GM12892 (cell line): ENCODE results near the gene SSR4.

ENCODE experiments used
- POLR2A ChIP-seq: IDR thresholded peaks from 2 replicates; pipeline ENCODE4 v1.6.1; 2011; ENCODE audit warnings: low read depth, low read length, control low read depth
- POLR2AphosphoS5 ChIP-seq: IDR thresholded peaks from 2 replicates; pipeline ENCODE4 v1.6.1; 2011; ENCODE audit warnings: low read depth, low read length, control low read depth
- TAF1 ChIP-seq: IDR thresholded peaks from 2 replicates; pipeline ENCODE4 v1.6.1; 2011; ENCODE audit warnings: low read depth, mild to moderate bottlenecking, control low read depth, low read length, borderline replicate concordance

GRCh38 chrX:153779891-153780677, 14.4 kb upstream of the SSR4 start:
- TF ChIP-seq POLR2A = no peak
- no peak for TF ChIP-seq POLR2AphosphoS5
- TF ChIP-seq TAF1 = no peak
